ENCODE data around the gene OXSR1.
A peak's percentile ranks its signal among the peaks of the same experiment; 100 is the strongest.
"Not testable (repeated sequence)": the region's sequence is repeated elsewhere in the genome, so short reads cannot be mapped to it uniquely, and the experiment has no call there.

Gene OXSR1

DNA sequence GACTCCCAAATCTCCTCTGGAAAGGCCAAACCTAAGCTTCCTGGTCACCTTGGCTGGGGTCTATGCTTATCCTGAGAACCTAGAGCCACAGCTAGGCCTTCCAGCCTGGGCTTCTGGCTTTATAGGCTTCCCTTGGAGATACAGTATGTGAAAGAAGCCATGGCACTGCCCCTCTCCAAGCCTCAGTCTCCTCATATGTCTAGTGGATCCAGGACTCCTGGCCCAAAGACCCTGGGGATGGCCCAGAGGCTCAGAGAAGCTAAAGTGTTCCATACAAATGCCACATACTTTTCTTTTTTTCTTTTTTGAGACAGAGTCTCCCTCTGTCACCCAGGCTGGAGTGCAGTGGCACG is 37.1 kb upstream of the OXSR1 start:
- no peak for DNase-seq

DNA sequence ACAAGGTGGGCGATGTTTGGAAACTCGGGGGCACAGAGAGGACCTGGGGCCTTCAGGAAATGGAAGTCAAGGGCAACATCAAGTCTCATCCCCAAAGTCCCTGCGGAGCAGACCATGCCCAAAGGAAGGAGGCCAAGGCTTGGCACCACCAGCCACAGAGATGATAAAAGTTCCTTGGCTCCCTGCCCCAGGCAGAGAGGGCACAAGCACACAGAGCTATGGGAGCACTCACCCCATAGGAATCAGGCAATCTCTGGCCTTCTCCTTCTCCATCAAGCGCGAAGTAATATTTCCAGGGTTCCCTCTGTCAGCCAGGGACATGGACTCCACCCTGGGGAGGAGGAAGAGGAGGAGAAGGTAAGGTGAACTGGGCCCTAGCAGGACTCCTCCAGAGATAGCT is 36.3 kb upstream of the OXSR1 start:
- DNase-seq = no peak

DNA sequence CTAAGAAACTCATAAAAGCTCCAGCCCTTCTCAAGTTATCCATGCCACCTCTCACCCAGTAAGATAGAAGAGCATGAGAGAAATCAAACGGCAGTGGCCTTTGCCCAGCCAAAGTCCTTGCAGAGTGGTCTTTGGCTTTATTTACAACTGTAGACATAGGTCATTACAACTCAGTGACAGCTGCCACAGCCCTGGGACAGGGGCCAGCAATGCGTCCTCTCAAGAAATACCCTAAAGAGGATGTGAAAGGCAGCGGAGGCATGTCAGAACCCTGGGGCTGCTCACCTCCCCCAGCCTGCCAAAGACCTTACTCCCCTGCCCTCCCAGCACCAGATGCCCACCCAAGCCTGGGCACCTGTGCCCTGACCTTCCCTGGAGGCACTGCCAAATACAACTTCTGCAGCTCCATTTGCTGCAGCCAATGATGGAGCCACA is 34.7 kb upstream of the OXSR1 start:
- no peak for DNase-seq

DNA sequence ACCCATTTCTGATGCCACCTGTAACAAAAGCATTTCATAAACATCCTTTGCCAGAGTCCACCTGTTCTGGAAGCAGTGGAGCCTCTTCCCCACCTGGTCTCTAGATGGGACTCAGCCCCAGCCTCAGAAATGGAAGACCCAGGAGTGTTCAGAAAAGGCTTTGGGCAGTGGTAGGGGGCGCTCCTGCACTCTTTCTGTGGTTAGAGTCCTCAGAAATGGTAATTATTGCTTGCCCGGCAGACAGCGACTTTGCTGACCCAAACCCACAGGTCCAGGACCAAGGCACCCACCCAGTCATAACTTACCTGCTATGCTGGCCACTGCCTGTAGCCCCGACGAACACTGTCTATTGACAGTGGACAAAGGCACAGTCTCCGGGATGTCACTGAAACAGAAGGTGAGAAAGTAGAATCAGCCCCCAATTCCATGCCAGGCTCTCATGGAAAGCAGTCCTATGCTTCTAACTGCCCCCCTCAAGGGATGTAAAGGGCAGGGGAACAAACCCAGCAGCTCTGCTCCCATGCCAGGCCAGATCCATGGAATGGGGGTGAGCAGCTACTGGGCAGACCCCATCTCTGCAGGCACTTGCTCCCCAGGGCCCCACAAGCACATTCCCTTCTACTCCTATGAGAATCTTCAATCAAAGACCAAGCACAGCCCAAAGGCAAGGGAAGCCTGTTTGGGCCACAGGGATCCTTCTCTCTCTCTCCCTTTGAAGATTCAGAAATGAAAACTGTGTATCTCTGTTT is 33.5 kb upstream of the OXSR1 start:
- no peak for DNase-seq

DNA sequence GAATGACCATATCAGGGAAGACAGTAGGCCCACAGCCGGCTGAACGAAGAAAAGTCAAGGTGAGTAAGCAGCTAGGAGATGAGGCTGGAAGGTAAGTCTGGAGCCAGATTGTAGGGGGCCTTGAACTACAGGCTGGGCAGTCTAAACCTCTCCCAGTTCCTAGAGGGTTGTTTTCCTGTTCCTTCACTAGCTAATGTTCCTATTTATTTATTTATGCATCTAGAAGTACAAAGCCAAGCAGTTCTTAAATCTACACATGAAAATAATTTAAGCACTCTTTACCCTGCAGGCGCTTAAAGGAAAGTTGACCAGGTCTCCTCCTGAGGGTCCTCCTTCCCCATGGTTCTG is 32.2 kb upstream of the OXSR1 start:
- DNase-seq = no peak

DNA sequence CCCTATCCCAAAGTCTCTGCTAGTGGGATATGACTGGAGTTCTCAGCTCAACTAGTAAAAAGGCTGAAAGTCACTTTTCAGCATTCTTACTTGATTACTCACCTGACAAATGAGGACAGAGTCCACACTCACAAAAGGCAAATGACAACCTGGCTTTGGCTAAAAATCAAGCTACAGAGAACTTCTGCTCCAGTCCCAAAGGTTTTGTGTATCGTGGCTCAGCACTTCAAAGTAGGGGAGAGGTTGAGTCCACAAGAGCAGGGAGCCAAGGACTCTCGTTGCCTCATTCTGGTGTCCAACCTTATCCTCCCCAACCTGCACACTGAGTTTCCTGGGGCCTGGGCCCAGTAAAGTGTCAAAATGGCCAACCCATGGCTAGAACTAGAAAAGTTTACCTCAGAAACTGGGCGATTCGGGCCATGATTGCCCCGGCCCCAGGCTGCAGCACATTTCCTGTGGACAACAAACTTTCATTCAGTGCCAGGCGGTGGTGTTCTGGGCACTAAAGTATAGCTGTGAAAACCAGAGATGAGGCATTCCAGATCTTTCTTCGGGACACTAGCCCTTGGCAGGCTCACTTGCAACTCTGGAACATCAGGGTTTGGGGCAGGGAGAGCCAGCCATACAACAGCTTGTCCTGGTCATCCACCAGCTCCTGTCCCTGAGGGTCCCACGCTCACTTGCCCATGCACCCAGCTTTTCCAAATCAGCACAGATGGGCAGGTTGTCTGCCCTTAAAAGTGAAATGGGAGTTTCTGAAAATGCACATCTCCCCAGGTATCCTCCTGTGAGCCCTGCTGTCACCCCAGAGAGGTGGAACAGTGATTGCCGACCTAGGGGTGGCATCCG is 31.6 kb upstream of the OXSR1 start:
- DNase-seq = no peak

DNA sequence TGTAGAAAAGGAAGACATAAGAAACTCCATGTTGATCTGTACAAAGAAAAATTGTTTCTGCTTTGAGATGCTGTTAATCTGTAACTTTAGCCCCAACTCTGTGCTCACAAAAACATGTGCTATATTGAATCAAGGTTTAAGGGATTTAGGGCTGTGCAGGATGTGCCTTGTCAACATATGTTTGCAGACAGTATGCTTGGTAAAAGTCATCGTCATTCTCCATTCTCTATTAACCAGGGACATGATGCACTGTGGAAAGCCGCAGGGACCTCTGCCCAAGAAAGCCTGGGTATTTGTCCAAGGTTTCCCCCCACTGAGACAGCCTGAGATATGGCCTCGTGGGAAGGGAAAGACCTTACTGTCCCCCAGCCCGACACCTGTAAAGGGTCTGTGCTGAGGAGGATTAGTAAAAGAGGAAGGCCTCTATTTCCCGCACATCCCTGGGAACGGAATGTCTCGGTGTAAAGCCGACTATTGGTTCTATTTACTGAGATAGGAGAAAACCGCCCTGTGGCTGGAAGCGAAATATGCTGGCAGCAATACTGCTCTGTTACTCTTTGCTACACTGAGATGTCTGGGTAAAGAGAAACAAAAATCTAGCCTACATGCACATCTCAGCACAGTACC is 30.7 kb upstream of the OXSR1 start:
- DNase-seq = not testable (repeated sequence)

DNA sequence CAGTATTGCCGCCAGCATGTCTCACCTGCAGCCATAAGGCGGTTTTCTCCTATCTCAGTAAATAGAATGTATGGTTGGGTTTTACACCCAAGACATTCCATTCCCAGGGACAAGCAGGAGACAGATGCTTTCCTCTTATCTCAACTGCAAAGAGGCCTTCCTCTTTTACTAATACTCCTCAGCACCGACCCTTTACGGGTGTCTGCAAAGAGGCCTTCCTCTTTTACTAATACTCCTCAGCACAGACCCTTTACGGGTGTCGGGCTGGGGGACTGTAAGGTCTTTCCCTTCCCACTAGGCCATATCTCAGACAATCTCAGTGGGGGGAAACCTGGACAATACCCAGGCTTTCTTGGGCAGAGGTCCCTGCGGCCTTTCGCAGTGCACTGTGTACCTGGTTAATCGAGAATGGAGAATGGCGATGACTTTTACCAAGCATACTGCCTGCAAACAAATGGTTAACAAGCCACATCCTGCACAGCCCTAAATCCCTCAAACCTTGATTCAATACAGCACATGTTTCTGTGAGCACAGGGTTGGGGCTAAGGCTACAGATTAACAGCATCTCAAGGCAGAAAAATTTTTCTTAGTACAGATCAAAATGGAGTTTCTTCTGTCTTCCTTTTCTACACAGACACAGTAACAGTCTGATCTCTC is 29.6 kb upstream of the OXSR1 start:
- DNase-seq = not testable (repeated sequence)

DNA sequence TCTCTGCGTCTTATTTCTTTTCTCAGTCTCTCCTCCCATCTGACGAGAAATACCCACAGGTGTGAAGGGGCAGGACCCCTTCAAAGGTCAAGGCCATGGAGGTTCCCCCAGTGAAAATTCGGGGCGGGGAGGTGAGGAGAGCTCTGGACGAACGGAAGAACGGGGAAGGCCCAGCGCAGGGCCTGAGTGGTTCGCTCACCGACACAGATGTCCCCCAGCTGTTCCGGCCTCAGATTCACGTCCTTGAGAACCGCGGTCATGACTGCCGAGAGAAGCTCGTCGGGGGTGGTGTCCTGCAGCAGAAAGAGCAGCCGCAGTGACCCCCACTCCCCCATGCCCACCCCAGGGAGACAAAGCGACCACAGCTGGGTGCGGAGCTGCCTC is 29.0 kb upstream of the OXSR1 start:
- DNase-seq = no peak

DNA sequence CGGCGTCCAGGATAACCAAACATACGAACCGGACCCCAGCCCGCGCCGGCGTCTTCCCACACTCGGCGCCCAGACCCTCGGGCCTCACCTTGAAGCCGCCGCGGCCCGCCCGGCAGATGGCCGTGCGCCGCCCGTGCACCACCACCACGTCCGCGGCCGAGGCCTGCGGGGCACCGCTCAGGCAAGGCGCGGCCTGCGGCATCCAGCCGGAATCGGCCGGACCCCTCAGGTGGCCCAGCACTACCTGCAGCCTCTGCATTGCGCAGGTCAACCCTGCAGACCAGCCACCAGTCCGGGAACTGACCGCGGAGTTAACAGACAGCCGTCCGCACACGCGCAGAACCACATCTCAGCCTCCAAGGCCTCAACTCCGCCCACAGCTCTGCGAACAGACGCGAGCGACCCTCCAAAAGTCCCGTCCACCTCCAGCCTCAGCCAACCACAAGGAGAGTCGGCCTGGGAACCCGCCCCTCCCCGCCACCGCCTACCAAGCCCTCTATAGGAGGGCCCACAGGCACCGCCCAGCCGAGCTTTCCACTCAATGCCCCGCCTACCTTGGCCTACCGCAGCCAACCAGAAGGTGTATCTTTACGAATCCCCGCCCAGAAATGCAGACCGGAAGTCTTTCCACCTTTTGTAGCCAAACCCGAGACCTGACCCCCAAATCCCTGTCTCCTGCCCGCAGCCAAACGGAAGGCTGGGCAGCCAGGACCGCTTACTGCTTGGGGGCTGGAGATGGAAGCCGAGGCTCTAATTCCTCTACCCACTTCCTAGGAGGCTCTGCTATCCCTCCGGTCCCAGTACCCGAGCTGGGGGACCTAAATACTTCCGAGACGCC is 28.3 kb upstream of the OXSR1 start, which contains the start of gene ACAA1:
Gene ACAA1, minus strand, starts transcription at position 351 of the 838 bp plus-strand sequence. Its CDS starts 92 bp downstream, at position 259.
- peak; percentile 85 for DNase-seq

DNA sequence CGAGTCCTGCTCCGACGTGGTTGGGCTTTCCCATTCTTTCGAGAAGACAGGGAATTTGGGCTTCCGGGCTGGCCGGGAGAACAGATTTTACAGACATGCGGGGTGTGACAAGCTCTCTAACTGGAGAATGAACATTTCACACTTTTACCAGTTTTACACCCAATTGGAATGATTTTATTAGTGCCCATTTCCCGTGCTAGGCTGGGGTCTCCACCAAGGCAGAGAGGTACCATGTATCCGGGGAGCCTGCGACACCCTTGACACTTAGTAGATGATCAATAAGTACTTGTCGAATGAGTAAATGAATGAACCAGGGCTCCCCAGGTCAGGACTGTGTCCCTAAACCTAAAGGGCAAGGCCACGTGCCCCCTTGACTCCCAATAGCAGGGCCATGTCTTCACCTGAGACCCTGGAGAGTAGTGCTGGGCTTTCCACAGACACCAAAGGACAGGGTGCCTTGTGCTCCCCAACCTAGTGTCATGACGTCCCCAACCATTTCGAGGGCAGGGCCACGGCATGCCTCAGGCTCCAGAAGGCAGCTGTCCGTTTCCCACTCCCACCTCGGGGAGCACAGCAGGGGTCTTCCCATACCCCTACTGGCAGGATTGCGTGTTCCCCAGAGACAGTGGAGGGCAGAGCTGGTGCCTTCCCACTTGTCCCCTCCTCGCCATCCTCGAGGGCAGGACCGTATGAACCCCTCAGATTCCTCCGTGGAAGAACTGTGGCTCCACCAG is 27.6 kb upstream of the OXSR1 start:
- no peak for DNase-seq

DNA sequence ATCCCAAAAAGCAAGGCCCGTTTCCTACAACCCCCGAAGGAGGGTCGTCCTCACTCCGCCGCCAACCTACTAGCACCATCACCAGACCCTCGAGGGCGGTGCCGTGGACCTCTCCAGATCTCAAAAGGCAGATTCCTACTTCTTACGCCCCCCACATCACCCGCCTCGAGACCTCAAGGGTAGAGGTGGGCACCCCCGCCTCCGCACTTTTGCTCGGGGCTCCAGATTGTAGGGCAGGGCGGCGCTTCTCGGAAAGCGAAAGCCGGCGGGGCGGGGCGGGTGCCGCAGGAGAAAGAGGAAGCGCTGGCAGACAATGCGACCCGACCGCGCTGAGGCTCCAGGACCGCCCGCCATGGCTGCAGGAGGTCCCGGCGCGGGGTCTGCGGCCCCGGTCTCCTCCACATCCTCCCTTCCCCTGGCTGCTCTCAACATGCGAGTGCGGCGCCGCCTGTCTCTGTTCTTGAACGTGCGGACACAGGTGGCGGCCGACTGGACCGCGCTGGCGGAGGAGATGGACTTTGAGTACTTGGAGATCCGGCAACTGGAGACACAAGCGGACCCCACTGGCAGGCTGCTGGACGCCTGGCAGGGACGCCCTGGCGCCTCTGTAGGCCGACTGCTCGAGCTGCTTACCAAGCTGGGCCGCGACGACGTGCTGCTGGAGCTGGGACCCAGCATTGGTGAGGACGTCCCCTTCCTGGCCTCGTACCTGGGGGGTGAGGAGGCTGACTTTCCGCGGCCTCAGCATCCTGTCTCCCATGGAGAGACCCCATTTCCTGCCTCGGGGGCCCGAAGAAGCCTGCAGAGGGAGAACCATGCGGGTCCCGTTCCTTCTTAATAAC is 26.8 kb upstream of the OXSR1 start, which contains the start of gene MYD88:
Gene MYD88, plus strand, starts transcription at position 313 of the 842 bp plus-strand sequence. Its CDS starts 40 bp downstream, at position 353.
- DNase-seq = no peak

DNA sequence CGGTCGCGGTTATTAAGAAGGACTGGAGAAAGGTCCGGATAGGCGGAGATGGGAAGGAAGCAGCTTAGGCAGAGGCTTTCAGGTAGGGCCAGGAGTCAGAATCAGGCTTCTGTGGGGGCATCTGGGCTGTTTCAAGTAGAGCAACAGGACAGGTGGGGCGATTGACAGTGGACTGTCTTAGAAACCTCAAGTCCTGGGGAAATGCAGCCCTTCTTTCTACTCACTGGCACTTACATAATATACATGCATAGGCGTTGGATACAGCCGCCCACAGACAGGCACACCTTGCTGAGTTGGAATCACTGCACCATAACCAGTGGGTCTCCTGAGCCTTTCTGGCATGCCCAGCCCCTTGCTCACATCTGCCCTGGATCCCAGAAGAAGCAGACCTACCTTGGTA is 26.1 kb upstream of the OXSR1 start:
- DNase-seq = no peak

DNA sequence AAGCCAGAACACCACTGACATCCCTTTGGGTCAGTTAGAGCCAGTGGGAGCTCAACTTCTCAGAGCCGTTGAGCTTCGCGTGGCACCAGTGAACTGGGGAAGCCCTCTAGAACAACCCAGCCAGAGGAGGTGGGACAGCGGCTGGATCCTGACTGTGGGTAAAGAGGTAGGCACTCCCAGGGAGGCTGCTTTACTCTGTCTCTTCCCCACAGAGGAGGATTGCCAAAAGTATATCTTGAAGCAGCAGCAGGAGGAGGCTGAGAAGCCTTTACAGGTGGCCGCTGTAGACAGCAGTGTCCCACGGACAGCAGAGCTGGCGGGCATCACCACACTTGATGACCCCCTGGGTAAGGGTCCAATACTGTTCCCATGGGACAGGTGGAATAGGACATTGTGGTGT is 25.7 kb upstream of the OXSR1 start:
- DNase-seq = no peak

DNA sequence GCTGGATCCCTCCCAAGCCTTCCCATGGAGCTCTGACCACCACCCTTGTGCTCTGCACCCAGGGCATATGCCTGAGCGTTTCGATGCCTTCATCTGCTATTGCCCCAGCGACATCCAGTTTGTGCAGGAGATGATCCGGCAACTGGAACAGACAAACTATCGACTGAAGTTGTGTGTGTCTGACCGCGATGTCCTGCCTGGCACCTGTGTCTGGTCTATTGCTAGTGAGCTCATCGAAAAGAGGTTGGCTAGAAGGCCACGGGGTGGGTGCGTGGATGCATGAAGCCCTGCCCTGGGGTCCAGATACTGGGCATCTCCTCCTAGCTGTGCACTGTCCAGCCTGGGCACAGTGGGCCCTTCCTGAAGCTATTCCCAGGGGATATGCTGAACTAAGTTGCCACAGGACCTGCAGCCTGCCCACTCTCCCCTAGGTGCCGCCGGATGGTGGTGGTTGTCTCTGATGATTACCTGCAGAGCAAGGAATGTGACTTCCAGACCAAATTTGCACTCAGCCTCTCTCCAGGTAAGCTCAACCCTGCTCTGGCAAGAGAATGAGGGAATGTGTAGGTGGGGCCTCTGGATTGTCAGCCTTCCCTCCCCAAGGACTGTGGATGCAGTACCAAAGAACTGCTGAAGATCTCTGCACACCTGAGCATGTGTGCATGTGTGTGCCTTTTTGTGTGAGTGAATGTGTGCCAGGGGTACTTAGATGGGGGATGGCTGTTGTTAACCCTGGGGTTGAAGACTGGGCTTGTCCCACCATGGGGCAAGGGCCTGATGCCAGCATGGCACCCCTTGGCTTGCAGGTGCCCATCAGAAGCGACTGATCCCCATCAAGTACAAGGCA is 24.8 kb upstream of the OXSR1 start:
- DNase-seq = no peak

DNA sequence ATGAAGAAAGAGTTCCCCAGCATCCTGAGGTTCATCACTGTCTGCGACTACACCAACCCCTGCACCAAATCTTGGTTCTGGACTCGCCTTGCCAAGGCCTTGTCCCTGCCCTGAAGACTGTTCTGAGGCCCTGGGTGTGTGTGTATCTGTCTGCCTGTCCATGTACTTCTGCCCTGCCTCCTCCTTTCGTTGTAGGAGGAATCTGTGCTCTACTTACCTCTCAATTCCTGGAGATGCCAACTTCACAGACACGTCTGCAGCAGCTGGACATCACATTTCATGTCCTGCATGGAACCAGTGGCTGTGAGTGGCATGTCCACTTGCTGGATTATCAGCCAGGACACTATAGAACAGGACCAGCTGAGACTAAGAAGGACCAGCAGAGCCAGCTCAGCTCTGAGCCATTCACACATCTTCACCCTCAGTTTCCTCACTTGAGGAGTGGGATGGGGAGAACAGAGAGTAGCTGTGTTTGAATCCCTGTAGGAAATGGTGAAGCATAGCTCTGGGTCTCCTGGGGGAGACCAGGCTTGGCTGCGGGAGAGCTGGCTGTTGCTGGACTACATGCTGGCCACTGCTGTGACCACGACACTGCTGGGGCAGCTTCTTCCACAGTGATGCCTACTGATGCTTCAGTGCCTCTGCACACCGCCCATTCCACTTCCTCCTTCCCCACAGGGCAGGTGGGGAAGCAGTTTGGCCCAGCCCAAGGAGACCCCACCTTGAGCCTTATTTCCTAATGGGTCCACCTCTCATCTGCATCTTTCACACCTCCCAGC is 24.0 kb upstream of the OXSR1 start:
- DNase-seq = no peak

DNA sequence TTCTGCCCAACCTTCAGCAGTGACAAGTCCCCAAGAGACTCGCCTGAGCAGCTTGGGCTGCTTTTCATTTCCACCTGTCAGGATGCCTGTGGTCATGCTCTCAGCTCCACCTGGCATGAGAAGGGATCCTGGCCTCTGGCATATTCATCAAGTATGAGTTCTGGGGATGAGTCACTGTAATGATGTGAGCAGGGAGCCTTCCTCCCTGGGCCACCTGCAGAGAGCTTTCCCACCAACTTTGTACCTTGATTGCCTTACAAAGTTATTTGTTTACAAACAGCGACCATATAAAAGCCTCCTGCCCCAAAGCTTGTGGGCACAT is 23.4 kb upstream of the OXSR1 start:
- no peak for DNase-seq

DNA sequence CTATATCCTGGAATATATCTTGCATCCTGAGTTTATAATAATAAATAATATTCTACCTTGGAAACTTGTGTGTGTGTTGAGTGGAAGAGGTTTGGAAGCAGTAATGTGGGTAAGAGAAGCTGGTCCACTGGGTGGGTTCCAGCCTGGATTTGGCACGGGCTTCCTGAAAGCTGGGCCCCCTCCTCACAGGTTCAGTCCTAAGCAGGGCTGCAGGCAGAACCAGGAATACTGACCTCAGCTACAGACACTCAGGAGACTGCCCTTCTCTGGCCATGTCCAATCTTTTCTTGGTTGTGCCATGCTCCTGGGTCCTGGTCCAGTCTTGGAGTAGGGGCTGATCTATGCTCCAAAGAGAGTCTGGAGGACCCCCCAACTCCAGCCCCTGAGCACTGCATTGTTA is 22.4 kb upstream of the OXSR1 start:
- no peak for DNase-seq

DNA sequence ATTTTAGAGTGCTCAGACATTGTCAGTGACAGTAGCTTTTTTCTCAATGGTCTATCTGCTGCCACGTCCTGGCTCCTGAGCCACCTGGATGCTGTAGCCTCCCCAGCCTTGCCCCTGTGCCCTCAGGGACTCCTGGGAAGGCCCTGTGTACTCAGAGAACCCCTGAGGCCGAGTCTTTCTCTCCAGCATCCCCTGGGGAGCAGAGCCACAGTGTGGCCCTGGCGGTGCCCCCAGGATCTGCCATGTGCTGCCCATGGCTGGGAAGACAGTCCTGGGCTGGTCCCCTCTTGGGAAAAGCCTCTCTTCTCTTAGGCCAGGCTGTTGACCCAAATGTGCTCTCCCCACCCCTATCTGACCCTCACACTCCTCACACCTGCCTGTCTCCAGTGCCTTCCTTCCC is 21.8 kb upstream of the OXSR1 start:
- no peak for DNase-seq

All from NCI-H1417 treated with DMSO at 0.1 percent for 48 hours (cell line).